Spinal cord (tissue), 10 donors: ENCODE results near the gene FARSA. TPM values are rescaled to one million over a fixed set of nuclear protein-coding genes. Genes with fewer than 3 reads are reported as not detected.
"Not testable (repeated sequence)": the region's sequence is repeated elsewhere in the genome, so short reads cannot be mapped to it uniquely, and the experiment has no call there.

Source experiments
- DNase-seq, 6 donors: peaks; one replicate each; pipeline versions ENCODE4 v3.0.0 to v3.0.0-alpha.2; 2013 to 2015; ENCODE audit warnings: low spot score in 6 of 6, low read depth in 4 of 6
- H3K27ac ChIP-seq: one replicate; pipeline ENCODE4 v1.5.1; 2013; ENCODE audit warnings: low read depth, low read length, control low read depth
- H3K27me3 ChIP-seq: one replicate; pipeline ENCODE4 v1.6.1; 2013; ENCODE audit warnings: low read length; ENCODE audit not compliant: control insufficient read depth, insufficient read depth
- H3K36me3 ChIP-seq: one replicate; pipeline ENCODE4 v1.6.1; 2013; ENCODE audit warnings: low read length; ENCODE audit not compliant: control insufficient read depth, insufficient read depth
- H3K4me1 ChIP-seq: one replicate; pipeline ENCODE4 v1.6.1; 2013; ENCODE audit warnings: low read length; ENCODE audit not compliant: control insufficient read depth, insufficient read depth
- H3K4me3 ChIP-seq: one replicate; pipeline ENCODE4 v1.5.1; 2013; ENCODE audit warnings: low read depth, low read length, control low read depth
- H3K9me3 ChIP-seq: one replicate; pipeline ENCODE4 v1.6.1; 2013; ENCODE audit warnings: low read length; ENCODE audit not compliant: control insufficient read depth, insufficient read depth
- WGBS: methylation state at CpG from one replicate; pipeline ENCODE4 v1.1.5; 2013; ENCODE audit warnings: missing lambda C conversion rate; ENCODE audit not compliant: insufficient coverage; 5-methylcytosine and 5-hydroxymethylcytosine counted together
- long read RNA-seq, 4 donors: transcript quantifications; one replicate each; lab custom pipeline, GENCODE V29; 2026
- polyA plus RNA-seq, 2 donors: library from polyadenylated mRNA; unstranded; fragments of 120-200 nt; gene quantifications; one replicate each; pipeline ENCODE4 v1.2.1, GENCODE V29; 2013; ENCODE audit not compliant: insufficient read length in 2 of 2
- total RNA-seq, 2 donors: library from RNA; depleted of rRNA in 1 of 2; stranded (reverse); fragments of 120-200 nt in 1 of 2; fragments of >200 nt in 1 of 2; gene quantifications; one replicate each; pipeline versions ENCODE4 v1.2.3 to v1.2.4, GENCODE V29; 2013 to 2014
- donor health status: healthy.

The FARSA gene
- 10 to 100 TPM; 41.3 to 54.1 TPM for total RNA-seq
- 10 to 100 TPM; 74.0 to 80.6 TPM for polyA plus RNA-seq
- long read RNA-seq, donor 1, transcript FARSA-201 (13 exons, 1,814 nt) = major isoform, 29 of 47 reads
- long read RNA-seq, donor 1, partial matches to known transcripts = 15 of 47 reads
- long read RNA-seq, donor 1, other reads (novel, unspliced or antisense) = 0 of 47 reads
- long read RNA-seq, donor 2, partial matches to known transcripts = 0 of 5 reads
- long read RNA-seq, donor 2, other reads (novel, unspliced or antisense) = 0 of 5 reads
- long read RNA-seq, donor 3, transcript FARSA-201 (13 exons, 1,814 nt) = major isoform, 5 of 593 reads
- long read RNA-seq, donor 3, partial matches to known transcripts = 505 of 593 reads
- long read RNA-seq, donor 3, other reads (novel, unspliced or antisense) = 82 of 593 reads
- long read RNA-seq, donor 4, transcript FARSA-201 (13 exons, 1,814 nt) = major isoform, 20 of 33 reads
- long read RNA-seq, donor 4, partial matches to known transcripts = 11 of 33 reads
- long read RNA-seq, donor 4, other reads (novel, unspliced or antisense) = 0 of 33 reads

- WGBS = under 1% methylated on average over 42 of the region's 51 CpGs
- DNase-seq = peak in 4 of 6 donors; percentile 86 to 98 (median 92)
- H3K27me3 ChIP-seq = no peaks in the 10 kb centered on the region
- peak within 1 kb of the TSS; percentile 82 for H3K4me3 ChIP-seq
- H3K27ac ChIP-seq = peak within 1 kb of the TSS; percentile 63
- peaks cover 29% of the 10 kb centered on the region for H3K4me1 ChIP-seq
- H3K9me3 ChIP-seq = no peaks in the 10 kb centered on the region
- H3K36me3 ChIP-seq = peaks cover 30% of the 10 kb centered on the region
These were observed at the start of gene FARSA for GRCh38 chr19:12933287-12934072. Gene FARSA (minus strand): TSS chr19:12933711. CDS start chr19:12933696, 15 bp downstream.

DNA sequence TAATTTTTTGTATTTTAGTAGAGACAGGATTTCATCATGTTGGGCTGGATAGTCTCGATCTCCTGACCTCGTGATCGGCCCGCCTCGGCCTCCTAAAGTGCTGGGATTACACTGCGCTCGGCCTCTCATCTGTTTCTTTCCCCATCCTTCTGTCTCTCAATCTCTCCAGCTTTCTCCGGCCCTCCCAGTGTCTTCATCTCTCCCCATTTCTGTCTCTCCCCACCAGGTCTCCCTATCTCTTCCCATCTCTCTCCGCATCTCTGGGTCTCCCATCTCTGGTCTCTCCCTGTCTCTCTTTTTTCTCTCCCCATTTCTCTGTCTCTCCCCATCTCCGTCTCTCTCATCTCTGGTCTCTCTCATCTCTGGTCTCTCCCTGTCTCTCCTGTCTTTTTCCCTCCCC is 49.6 kb upstream of the FARSA start:
- H3K27ac ChIP-seq = peak overlapping the region; percentile 64

GRCh38 chr19:12982648-12983047 is 49.1 kb upstream of the FARSA start:
- Histone ChIP-seq H3K27me3 (peaks cover 2% of the 10 kb centered on the region), H3K4me1 (peaks cover 44% of the 10 kb centered on the region), H3K27ac (no peak overlapping the region), H3K9me3 (no peaks in the 10 kb centered on the region), H3K4me3 (no peak overlapping the region), H3K36me3 (no peaks in the 10 kb centered on the region)
- no peak for DNase-seq
- 100% methylated on average over 1 of the region's 6 CpGs for WGBS

More for the DNA sequence above, 49.6 kb upstream of the FARSA start:
- no peak for DNase-seq
- H3K9me3 ChIP-seq = no peaks in the 10 kb centered on the region
- no peaks in the 10 kb centered on the region for H3K36me3 ChIP-seq
- peaks cover 2% of the 10 kb centered on the region for H3K27me3 ChIP-seq
- H3K4me1 ChIP-seq = peaks cover 43% of the 10 kb centered on the region
- 60% methylated on average over 10 of the region's 10 CpGs for WGBS
- H3K4me3 ChIP-seq = peak overlapping the region; percentile 29

GRCh38 chr19:12979974-12980373 is 46.5 kb upstream of the FARSA start:
- DNase-seq = no peak
- no peak overlapping the region for H3K4me3 ChIP-seq
- H3K9me3 ChIP-seq = no peaks in the 10 kb centered on the region
- no peaks in the 10 kb centered on the region for H3K36me3 ChIP-seq
- peaks cover 2% of the 10 kb centered on the region for H3K27me3 ChIP-seq
- peaks cover 30% of the 10 kb centered on the region for H3K4me1 ChIP-seq
- H3K27ac ChIP-seq = no peak overlapping the region
- WGBS = 90% methylated on average over 3 of the region's 3 CpGs

- H3K4me3 ChIP-seq, H3K36me3 ChIP-seq, H3K27ac ChIP-seq, H3K27me3 ChIP-seq, DNase-seq, H3K9me3 ChIP-seq: not testable (repeated sequence)
- WGBS = 89% methylated on average over 3 of the region's 7 CpGs
- H3K4me1 ChIP-seq = peaks cover 18% of the 10 kb centered on the region
These were observed 42.6 kb upstream of the FARSA start for GRCh38 chr19:12976109-12976508.

GRCh38 chr19:12975221-12975741 is 41.8 kb upstream of the FARSA start:
- no peaks in the 10 kb centered on the region for H3K9me3 ChIP-seq
- 39% methylated on average over 14 of the region's 17 CpGs for WGBS
- H3K4me3 ChIP-seq = no peak overlapping the region
- H3K36me3 ChIP-seq = no peaks in the 10 kb centered on the region
- H3K4me1 ChIP-seq = peaks cover 18% of the 10 kb centered on the region
- H3K27ac ChIP-seq = no peak overlapping the region
- no peaks in the 10 kb centered on the region for H3K27me3 ChIP-seq
- peak in 2 of 6 donors; percentile 54 to 57 for DNase-seq

DNA sequence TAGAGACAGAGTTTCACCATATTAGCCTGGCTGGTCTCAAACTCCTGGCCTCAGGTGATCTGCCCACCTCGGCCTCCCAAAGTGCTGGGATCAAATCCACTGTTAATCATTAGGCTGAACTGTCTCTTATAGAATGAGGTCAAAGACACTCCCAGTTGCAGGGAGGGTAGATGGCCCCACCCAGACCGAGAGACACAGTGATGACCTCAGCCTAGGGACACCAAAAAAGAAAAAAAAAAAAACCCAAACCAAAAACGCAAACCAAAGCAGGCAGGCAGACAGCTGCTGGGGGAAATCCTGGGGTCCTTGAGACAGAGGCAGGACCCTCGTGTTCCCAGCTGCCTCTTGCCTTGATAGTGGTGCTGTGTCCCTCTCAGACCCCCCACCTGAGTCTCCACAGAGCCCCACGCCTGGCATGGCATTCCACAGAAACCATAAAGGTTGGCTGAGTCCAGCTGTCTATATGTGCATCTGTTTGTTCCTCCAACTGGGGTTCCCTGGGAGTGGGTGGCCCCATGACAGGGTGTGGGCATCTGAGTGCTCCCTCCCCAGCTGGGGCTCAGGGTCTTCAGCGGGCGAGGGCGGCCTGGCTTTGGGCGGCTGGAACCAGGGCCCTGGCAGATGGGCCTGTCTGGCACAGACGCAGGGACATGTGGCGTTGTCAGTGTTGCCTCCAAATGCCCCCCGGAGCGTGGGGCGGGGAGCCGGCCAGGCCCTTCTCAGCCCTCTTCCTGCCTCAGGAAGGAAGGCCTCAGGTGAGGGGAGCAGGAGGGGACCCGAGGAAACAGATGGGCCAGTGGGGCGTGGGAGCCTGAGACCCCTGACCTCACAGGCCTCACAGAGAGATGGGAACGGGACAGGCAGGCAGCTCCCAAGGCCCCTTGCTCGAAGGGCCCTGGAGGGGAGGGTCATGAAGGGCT is 41.0 kb upstream of the FARSA start:
- Histone ChIP-seq H3K36me3 (no peaks in the 10 kb centered on the region), H3K4me3 (no peak overlapping the region), H3K27ac (no peak overlapping the region), H3K27me3 (no peaks in the 10 kb centered on the region), H3K4me1 (peaks cover 23% of the 10 kb centered on the region), H3K9me3 (no peaks in the 10 kb centered on the region)
- WGBS = 51% methylated on average over 17 of the region's 19 CpGs
- peak in 2 of 6 donors; percentile 46 to 83 for DNase-seq

DNA sequence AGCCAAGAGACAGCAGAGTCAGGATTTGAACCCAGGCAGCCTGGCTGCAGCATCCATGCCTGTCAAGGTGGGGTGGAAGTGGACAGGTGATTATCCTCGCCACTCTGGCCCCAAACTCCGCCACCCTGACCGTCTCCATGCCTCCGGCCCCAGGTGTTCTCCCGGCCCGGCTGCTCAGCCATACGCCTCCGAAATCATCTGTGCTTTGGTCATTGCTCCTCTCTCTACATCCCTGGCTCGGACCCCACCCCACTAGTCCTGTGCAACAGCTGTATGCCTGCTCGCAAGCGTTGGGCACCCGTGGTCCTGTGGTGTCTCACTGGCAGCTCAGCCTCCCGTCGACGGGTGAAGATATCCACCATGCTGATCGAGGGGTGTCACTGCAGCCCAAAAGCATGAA is 39.7 kb upstream of the FARSA start:
- Histone ChIP-seq H3K4me3 (no peak overlapping the region), H3K9me3 (no peaks in the 10 kb centered on the region), H3K27me3 (no peaks in the 10 kb centered on the region), H3K27ac (no peak overlapping the region), H3K4me1 (peaks cover 29% of the 10 kb centered on the region), H3K36me3 (no peaks in the 10 kb centered on the region)
- WGBS = 87% methylated on average over 16 of the region's 16 CpGs
- DNase-seq = no peak
